GM10266 (cell line): ENCODE measurements around the gene MYD88.
"Not testable (repeated sequence)": the region's sequence is repeated elsewhere in the genome, so short reads cannot be mapped to it uniquely, and the experiment has no call there.

Experiments
- DNase-seq: peaks from one replicate; pipeline ENCODE4 v3.0.0; 2012; ENCODE audit errors: extremely low spot score
- TF ChIP-seq, protein P1 (sequence below): IDR thresholded peaks from 2 replicates; pipeline ENCODE4 v1.5.1; 2012; ENCODE audit warnings: mild to moderate bottlenecking, low read depth; ENCODE audit not compliant: control insufficient read depth, insufficient read depth; ENCODE audit errors: missing control alignments

Gene MYD88

DNA sequence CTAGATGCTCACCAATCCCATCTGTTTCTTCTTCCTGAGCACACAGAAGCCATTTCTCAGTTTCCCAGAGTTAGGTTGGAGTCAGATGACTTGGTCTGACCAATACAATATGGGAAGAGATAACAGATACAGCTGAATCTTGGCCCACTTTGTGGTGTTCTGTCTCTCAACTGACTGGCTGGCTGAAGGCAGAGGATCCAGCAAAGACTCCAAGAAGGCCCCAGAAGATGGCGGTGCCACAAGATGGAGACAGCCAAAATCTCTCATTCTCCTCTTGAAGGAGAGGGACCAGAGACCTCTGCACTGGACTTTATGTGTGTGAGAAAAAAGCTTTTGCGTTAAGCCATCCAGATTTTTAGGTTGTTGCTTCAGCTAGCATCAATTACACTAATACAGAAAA, 18.7 kb downstream of the MYD88 start:
- TF ChIP-seq, protein P1, sequence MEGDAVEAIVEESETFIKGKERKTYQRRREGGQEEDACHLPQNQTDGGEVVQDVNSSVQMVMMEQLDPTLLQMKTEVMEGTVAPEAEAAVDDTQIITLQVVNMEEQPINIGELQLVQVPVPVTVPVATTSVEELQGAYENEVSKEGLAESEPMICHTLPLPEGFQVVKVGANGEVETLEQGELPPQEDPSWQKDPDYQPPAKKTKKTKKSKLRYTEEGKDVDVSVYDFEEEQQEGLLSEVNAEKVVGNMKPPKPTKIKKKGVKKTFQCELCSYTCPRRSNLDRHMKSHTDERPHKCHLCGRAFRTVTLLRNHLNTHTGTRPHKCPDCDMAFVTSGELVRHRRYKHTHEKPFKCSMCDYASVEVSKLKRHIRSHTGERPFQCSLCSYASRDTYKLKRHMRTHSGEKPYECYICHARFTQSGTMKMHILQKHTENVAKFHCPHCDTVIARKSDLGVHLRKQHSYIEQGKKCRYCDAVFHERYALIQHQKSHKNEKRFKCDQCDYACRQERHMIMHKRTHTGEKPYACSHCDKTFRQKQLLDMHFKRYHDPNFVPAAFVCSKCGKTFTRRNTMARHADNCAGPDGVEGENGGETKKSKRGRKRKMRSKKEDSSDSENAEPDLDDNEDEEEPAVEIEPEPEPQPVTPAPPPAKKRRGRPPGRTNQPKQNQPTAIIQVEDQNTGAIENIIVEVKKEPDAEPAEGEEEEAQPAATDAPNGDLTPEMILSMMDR: no peak
- DNase-seq: no peak

DNA sequence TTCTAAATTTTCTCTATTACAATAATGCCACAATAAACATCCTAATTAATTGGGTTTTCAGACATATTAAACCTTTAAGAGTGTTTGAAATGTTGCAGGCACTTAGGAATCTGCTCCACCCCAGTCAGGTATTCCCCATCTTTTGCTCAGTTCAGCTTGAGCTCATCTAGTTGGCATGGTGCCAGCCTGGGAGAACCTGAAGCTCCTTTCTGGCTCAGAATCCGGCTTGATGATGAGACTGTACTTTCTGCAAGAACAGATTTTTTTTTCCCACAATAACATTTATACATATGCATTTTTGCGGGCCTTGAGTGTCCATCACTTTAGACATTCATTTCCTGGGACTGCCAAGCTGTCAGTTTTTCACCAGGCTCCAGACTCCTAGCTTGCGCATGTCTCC, 19.1 kb downstream of the MYD88 start:
- no peak for DNase-seq
- TF ChIP-seq, protein P1: no peak

DNA sequence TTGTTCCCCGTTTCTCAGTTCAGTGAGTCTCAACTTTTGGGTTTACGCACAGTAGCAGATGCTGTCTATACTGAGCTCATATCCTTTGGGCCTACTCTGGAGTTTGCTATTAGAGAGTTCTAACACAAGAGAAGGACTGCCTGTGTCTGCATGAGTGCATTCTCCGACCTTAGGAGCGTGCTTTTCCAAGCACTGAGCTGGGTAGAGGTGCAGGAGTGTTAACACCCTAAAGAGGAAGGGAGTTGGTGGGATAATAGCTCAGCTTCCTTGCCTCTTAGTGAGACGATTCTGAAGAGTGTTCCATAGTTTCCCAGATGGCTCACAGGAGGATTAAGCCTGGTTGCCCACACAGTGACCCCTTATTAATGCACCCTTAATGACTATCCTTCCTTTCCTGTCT, 20.0 kb downstream of the MYD88 start:
- no peak for DNase-seq
- TF ChIP-seq, protein P1: no peak

DNA sequence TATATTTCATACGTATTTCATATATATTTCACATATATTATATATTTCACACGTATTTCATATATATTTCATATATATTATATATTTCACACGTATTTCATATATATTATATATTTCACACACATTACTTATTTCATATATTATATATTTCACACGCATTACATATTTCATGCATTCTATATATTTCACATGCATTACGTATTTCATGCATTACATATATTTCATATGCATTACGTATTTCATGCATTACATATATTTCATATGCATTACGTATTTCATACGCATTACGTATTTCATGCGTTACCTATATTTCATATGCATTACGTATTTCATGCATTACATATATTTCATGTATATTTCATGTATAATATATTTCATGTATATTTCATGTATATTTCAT, 22.2 kb downstream of the MYD88 start:
- not testable (repeated sequence) for DNase-seq

DNA sequence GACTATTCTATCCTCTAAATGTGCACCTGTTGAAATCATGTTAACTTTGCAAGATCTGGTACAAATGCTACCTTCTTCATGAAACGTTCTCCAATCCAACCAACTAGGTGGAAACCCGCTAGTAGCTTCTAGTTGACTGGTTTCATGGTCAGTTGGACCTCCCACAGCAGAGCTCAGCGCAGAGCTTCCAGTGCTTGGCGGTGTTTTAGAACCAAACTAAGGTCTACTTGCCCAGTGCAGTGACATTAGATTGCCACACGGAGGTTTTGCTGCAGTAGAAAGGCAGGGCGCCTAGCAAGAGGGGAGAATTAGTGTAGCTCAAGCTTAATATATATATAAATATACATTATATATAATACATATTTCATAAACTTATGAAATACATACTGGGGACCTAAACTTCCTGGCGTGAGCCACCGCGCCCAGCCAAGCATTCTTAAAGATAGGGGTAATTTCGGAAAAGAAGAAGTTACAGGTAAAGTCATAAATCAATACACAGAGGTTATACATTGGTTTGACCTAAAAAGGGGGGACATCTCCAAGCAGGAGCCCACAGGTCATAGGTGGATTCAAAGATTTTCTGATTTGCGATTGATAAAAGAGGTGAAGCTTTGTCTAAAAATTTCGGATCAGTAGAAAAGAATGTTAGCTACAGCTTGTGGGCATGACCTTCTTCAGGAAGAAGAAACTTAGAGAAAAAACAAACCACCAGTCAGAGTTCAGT, 24.8 kb downstream of the MYD88 start:
- TF ChIP-seq, protein P1: no peak
- no peak for DNase-seq

DNA sequence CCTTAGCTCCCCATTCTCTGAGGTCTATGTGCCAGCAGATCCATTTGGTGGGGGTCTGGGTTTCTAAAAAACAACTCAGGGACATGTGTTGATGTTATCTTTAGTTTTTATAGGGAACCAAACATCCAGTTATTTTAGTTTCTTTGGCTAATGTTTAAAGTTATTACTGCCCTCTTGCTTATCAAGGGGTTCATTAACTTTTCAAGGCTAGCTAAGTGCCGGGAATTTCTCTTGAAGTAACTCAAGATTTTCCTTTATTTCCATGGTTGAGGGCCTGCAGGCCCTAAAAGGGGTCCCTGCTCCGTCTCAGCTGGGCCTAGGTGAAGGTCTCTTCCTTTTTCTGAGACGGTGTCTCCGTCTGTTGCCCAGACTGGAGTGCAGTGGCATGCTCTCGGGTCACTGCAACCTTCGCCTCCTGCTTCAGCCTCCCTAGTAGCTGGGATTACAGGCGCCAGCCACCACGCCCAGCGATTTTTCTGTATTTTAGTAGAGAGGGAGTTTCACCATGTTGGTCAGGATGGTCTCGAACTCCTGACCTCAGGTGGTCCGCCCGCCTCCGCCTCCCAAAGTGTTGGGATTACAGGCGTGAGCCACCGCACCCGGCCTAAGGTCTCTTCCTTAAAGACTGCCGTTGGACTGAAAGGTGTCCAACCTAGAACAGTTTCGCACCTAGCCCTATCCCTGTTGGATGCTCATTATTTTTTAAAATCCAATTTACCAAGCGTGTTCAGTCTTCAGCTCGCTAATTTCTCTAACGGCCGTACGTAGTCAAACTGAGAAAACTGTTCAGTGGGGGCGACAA, 25.6 kb downstream of the MYD88 start:
- TF ChIP-seq, protein P1: no peak
- no peak for DNase-seq

DNA sequence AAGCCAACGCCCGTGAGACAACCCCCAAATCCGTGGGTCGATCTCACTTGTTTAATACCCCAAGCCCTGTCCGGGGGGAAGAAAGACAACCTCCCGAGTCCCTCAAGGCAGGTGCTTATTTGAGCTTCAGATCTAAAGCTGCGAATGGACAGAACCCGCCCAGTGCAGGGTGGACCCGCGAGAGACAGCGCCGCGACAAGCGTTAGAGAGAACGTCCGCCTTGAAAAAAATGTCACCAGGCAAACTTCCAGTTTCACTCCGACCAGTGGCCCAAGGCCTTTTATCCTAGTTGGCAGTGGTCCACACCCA, 26.1 kb downstream of the MYD88 start:
- DNase-seq: no peak
- TF ChIP-seq, protein P1: no peak
